GM23338 (cell line): ENCODE results near the gene FYCO1. TPM values are rescaled to one million over a fixed set of nuclear protein-coding genes. Genes with fewer than 3 reads are reported as not detected.

ENCODE experiments used
- ATAC-seq: fragments of 200-7000 bp; cut with Tn5 transposase; 3 replicates; pipeline ENCODE4 v1.9.1; 2020
- DNase-seq: peaks from one replicate; pipeline ENCODE4 v3.0.0-alpha.2; 2015; ENCODE audit warnings: low spot score
- H2AFZ ChIP-seq: fragments of 200-600 bp; sonication (generic); 2 replicates; pipeline ENCODE4 v1.8.0; 2016; ENCODE audit warnings: antibody characterized with exemption, mild to moderate bottlenecking, moderate library complexity
- H3F3A ChIP-seq: fragments of 200-600 bp; sonication (generic); replicated peaks from 2 replicates; pipeline ENCODE4 v1.8.0; 2017; ENCODE audit warnings: antibody characterized with exemption, mixed run types, low read depth
- H3K27ac ChIP-seq: fragments of 200-600 bp; sonication (generic); 2 replicates; pipeline ENCODE4 v1.6.1; 2016; ENCODE audit warnings: low read depth
- H3K27me3 ChIP-seq: fragments of 200-600 bp; sonication (generic); 2 replicates; pipeline ENCODE4 v1.8.0; 2016; ENCODE audit warnings: mild to moderate bottlenecking, mixed run types, moderate library complexity; ENCODE audit not compliant: insufficient read depth
- H3K36me3 ChIP-seq: fragments of 200-600 bp; sonication (generic); 2 replicates; pipeline ENCODE4 v1.8.0; 2016; ENCODE audit warnings: mild to moderate bottlenecking; ENCODE audit not compliant: insufficient read depth
- H3K4me1 ChIP-seq: fragments of 200-600 bp; sonication (generic); 2 replicates; pipeline ENCODE4 v1.8.0; 2016; ENCODE audit warnings: mild to moderate bottlenecking, moderate library complexity; ENCODE audit not compliant: insufficient read depth
- H3K4me2 ChIP-seq: fragments of 200-600 bp; sonication (generic); 2 replicates; pipeline ENCODE4 v1.7.1; 2017; ENCODE audit warnings: mixed run types
- H3K4me3 ChIP-seq: fragments of 200-600 bp; sonication (generic); 2 replicates; pipeline ENCODE4 v1.6.1; 2016; ENCODE audit warnings: mixed run types
- H3K79me2 ChIP-seq: fragments of 200-600 bp; sonication (generic); replicated peaks from 2 replicates; pipeline ENCODE4 v1.8.0; 2017; ENCODE audit warnings: mild to moderate bottlenecking; ENCODE audit not compliant: insufficient read depth
- H3K9me2 ChIP-seq: fragments of 200-600 bp; sonication (generic); 2 replicates; pipeline ENCODE4 v1.8.0; 2017; ENCODE audit not compliant: insufficient read depth
- H4K20me1 ChIP-seq: fragments of 200-600 bp; sonication (generic); replicated peaks from 2 replicates; pipeline ENCODE4 v1.8.0; 2017; ENCODE audit warnings: mild to moderate bottlenecking; ENCODE audit not compliant: insufficient read depth
- H3K27ac Mint-ChIP-seq: 2 replicates; pipeline ENCODE4 v1.8.0; 2020; ENCODE audit warnings: inconsistent platforms, mild to moderate bottlenecking, moderate library complexity, mixed read lengths
- H3K27me3 Mint-ChIP-seq: 3 replicates; pipeline ENCODE4 v1.8.0; 2022; ENCODE audit warnings: low read depth, mild to moderate bottlenecking, moderate library complexity, mixed read lengths, inconsistent platforms; ENCODE audit not compliant: insufficient read depth, poor library complexity
- H3K36me3 Mint-ChIP-seq: 3 replicates; pipeline ENCODE4 v1.8.0; 2021; ENCODE audit warnings: low read depth, mild to moderate bottlenecking, inconsistent platforms, moderate library complexity, mixed read lengths
- H3K4me1 Mint-ChIP-seq: 3 replicates; pipeline ENCODE4 v1.8.0; 2020; ENCODE audit warnings: mild to moderate bottlenecking, inconsistent platforms, mixed read lengths
- H3K4me3 Mint-ChIP-seq: 3 replicates; pipeline ENCODE4 v1.8.0; 2021; ENCODE audit warnings: moderate library complexity, mild to moderate bottlenecking, inconsistent platforms, mixed read lengths
- H3K9me3 Mint-ChIP-seq: 3 replicates; pipeline ENCODE4 v1.8.0; 2020; ENCODE audit warnings: moderate library complexity, mild to moderate bottlenecking, inconsistent platforms, mixed read lengths
- CREB1 ChIP-seq: fragments of 250-450 bp; sonication (Bioruptor Pico); IDR thresholded peaks from 2 replicates; pipeline ENCODE4 v1.5.0; 2020; ENCODE audit warnings: low read depth, mild to moderate bottlenecking, moderate library complexity
- CTCF ChIP-seq, 2 experiments: fragments of 200-600 bp in 1 of 2; sonication (generic) in 1 of 2; conservative IDR thresholded peaks; 2 replicates each; pipeline versions ENCODE4 v1.5.1 to v1.6.1; 2016 to 2017; ENCODE audit warnings: antibody characterized with exemption in 2 of 2, low read depth in 2 of 2, mild to moderate bottlenecking in 2 of 2, moderate library complexity in 1 of 2
- ETS1 ChIP-seq: IDR thresholded peaks from 2 replicates; pipeline ENCODE4 v1.6.1; 2016; ENCODE audit warnings: antibody characterized with exemption
- EZH2 ChIP-seq: fragments of 200-600 bp; sonication (generic); IDR thresholded peaks from one replicate; pipeline ENCODE4 v1.8.0; 2017; ENCODE audit warnings: antibody characterized with exemption, mild to moderate bottlenecking, low read depth; ENCODE audit not compliant: unreplicated experiment
- EZH2phosphoT487 ChIP-seq: fragments of 200-600 bp; sonication (generic); IDR thresholded peaks from one replicate; pipeline ENCODE4 v1.8.1; 2018; ENCODE audit warnings: antibody characterized with exemption; ENCODE audit not compliant: unreplicated experiment
- JUNB ChIP-seq: IDR thresholded peaks from one replicate; pipeline ENCODE4 v1.6.1; 2016; ENCODE audit warnings: antibody characterized with exemption; ENCODE audit not compliant: unreplicated experiment
- POLR2AphosphoS5 ChIP-seq: IDR thresholded peaks from 2 replicates; pipeline ENCODE4 v1.6.1; 2016; ENCODE audit warnings: antibody characterized with exemption, low read depth
- STAT1 ChIP-seq: IDR thresholded peaks from one replicate; pipeline ENCODE4 v1.6.1; 2016; ENCODE audit warnings: antibody characterized with exemption; ENCODE audit not compliant: unreplicated experiment
- ZNF114 ChIP-seq: fragments of 250-450 bp; sonication (Bioruptor Pico); IDR thresholded peaks from 2 replicates; pipeline ENCODE4 v1.5.0; 2020; ENCODE audit warnings: mild to moderate bottlenecking, moderate library complexity
- ZNF462 ChIP-seq: fragments of 250-450 bp; sonication (Bioruptor Pico); IDR thresholded peaks from 2 replicates; pipeline ENCODE4 v1.5.0; 2020; ENCODE audit warnings: mild to moderate bottlenecking, moderate library complexity
- polyA plus RNA-seq: library from polyadenylated mRNA; unstranded; fragments of >200 nt; fragmentation: Nextera tagmentation; extraction: Ambion mirVana; gene quantifications from 2 replicates; pipeline ENCODE4 v1.2.1, GENCODE V29; 2016
- total RNA-seq: library from RNA; depleted of rRNA; stranded (reverse); fragments of >200 nt; shearing (Covaris generic); gene quantifications from 2 replicates; pipeline ENCODE4 v1.2.3, GENCODE V29; 2014

Gene FYCO1
- total and polyA plus RNA-seq, 2 experiments from 2014 or later: 4.5 to 17.2 TPM

- TF ChIP-seq ZNF462 (no peak), EZH2phosphoT487 (no peak), EZH2 (no peak), ZNF114 (CRISPR knock-in tag) (no peak)
Measured at GRCh38 chr3:45979378-45979777, 16.2 kb downstream of the FYCO1 start (continued).

- H3K36me3 ChIP-seq: peaks cover 46% of the 10 kb centered on the region
- H3K27ac Mint-ChIP-seq: no peak overlapping the region
- no peak for TF ChIP-seq JUNB
- TF ChIP-seq STAT1: no peak
- no peak for TF ChIP-seq EZH2
- no peak for TF ChIP-seq CREB1
- TF ChIP-seq EZH2phosphoT487: no peak
- TF ChIP-seq CTCF (conservative IDR thresholded peaks at IDR 0.05; ENCODE audit: low read depth in 2 of 2): no peak
- no peak for TF ChIP-seq POLR2AphosphoS5
- TF ChIP-seq ETS1: no peak
Measured at GRCh38 chr3:45978006-45978761, 17.4 kb downstream of the FYCO1 start.

More at GRCh38 chr3:45978006-45978761, 17.4 kb downstream of the FYCO1 start:
- Histone ChIP-seq H3K4me2 (no peak overlapping the region), H3K79me2 (no peaks in the 10 kb centered on the region), H3K4me3 (no peak overlapping the region), H3F3A (no peaks in the 10 kb centered on the region), H4K20me1 (peaks cover 9% of the 10 kb centered on the region), H2AFZ (no peak overlapping the region), H3K27me3 (no peaks in the 10 kb centered on the region), H3K27ac (no peak overlapping the region), H3K4me1 (no peaks in the 10 kb centered on the region), H3K9me2 (no peaks in the 10 kb centered on the region)
- DNase-seq (no peak), ATAC-seq (no peak)
- Mint-ChIP-seq H3K4me1 (no peaks in the 10 kb centered on the region), H3K27me3 (peaks cover 4% of the 10 kb centered on the region), H3K36me3 (peaks cover 38% of the 10 kb centered on the region), H3K9me3 (no peaks in the 10 kb centered on the region; the same call in 2 of the 3 replicates), H3K4me3 (no peak overlapping the region)
